ENCODE measurements around the gene TIMM50.
A peak's percentile ranks its signal among the peaks of the same experiment; 100 is the strongest.

The TIMM50 gene

GRCh38 chr19:39498798-39499642 is 18.4 kb downstream of the TIMM50 start, which contains the start of gene DLL3:
TSS of gene DLL3 (plus strand) at chr19:39498947. CDS start at chr19:39498975, 28 bp downstream.
- H3K36me3 Mint-ChIP-seq (ENCODE audit: insufficient read depth), result peaks cover 12% of the 10 kb centered on the region
- H3K27me3 Mint-ChIP-seq, result peaks cover 64 to 69% of the 10 kb centered on the region in 2 donors
- H3K4me1 Mint-ChIP-seq (ENCODE audit: low read depth in 2 of 2), result peaks cover 23 to 28% of the 10 kb centered on the region in 2 donors
- ATAC-seq (replicated peaks) (peak; percentile 2), DNase-seq (no peak)
- peak within 1 kb of the TSS; percentile 69 to 71 for H3K4me3 Mint-ChIP-seq
- no peak within 1 kb of the TSS for H3K27ac Mint-ChIP-seq
- no peaks in the 10 kb centered on the region for H3K9me3 Mint-ChIP-seq

DNA sequence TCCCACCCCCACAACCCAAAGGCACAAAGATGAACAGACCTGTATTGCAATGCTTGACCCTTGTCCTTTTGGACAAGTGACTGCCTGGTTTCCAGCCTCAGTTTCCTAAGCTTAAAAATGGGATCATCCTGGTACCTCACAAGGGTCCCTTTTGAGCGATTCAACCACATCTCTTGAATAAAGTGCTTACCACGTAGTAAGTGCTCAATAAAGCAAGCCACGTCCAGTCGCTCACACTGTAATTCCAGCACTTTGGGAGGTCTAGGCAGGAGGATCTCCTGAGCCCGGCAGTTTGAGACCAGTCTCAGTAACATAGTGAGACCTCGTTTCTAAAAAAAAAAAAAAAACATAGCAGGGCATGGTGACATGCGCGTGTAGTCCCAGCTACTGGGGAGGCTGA is 19.3 kb downstream of the TIMM50 start:
- peak overlapping the region; percentile 64 to 69 for H3K4me3 Mint-ChIP-seq
- no peak overlapping the region for H3K27ac Mint-ChIP-seq
- ATAC-seq (replicated peaks), result no peak
- no peak for DNase-seq
- peaks cover 12% of the 10 kb centered on the region for H3K36me3 Mint-ChIP-seq (ENCODE audit: insufficient read depth)
- peaks cover 25 to 28% of the 10 kb centered on the region in 2 donors for H3K4me1 Mint-ChIP-seq (ENCODE audit: low read depth in 2 of 2)
- H3K9me3 Mint-ChIP-seq, result no peaks in the 10 kb centered on the region
- H3K27me3 Mint-ChIP-seq, result peaks cover 73 to 78% of the 10 kb centered on the region in 2 donors

GRCh38 chr19:39500543-39500942 is 19.9 kb downstream of the TIMM50 start:
- Mint-ChIP-seq H3K27me3 (peaks cover 76 to 84% of the 10 kb centered on the region in 2 donors), H3K36me3 (ENCODE audit: insufficient read depth) (peaks cover 9% of the 10 kb centered on the region), H3K9me3 (no peaks in the 10 kb centered on the region), H3K27ac (no peak overlapping the region), H3K4me1 (ENCODE audit: low read depth in 2 of 2) (peaks cover 25 to 28% of the 10 kb centered on the region in 2 donors), H3K4me3 (peak overlapping the region in 1 of 2 donors; percentile 33)
- no peak for DNase-seq
- ATAC-seq (replicated peaks), result no peak

GRCh38 chr19:39501340-39501739 is 20.7 kb downstream of the TIMM50 start:
- ATAC-seq (replicated peaks) (no peak), DNase-seq (no peak)
- Mint-ChIP-seq H3K27ac (no peak overlapping the region), H3K4me3 (no peak overlapping the region), H3K4me1 (ENCODE audit: low read depth in 2 of 2) (peaks cover 26 to 29% of the 10 kb centered on the region in 2 donors), H3K36me3 (ENCODE audit: insufficient read depth) (peaks cover 17% of the 10 kb centered on the region), H3K27me3 (peaks cover 77 to 85% of the 10 kb centered on the region in 2 donors), H3K9me3 (no peaks in the 10 kb centered on the region)

- DNase-seq (peak; percentile 66 to 77 (median 74)), ATAC-seq (replicated peaks) (peak; percentile 66)
- H3K27me3 Mint-ChIP-seq, result peaks cover 76 to 90% of the 10 kb centered on the region in 2 donors
- peaks cover 18% of the 10 kb centered on the region for H3K36me3 Mint-ChIP-seq (ENCODE audit: insufficient read depth)
- no peaks in the 10 kb centered on the region for H3K9me3 Mint-ChIP-seq
- peaks cover 36 to 38% of the 10 kb centered on the region in 2 donors for H3K4me1 Mint-ChIP-seq (ENCODE audit: low read depth in 2 of 2)
- peak overlapping the region; percentile 36 to 44 for H3K4me3 Mint-ChIP-seq
- peak overlapping the region in 1 of 2 donors; percentile 81 for H3K27ac Mint-ChIP-seq
Measured at GRCh38 chr19:39502640-39503417, 22.2 kb downstream of the TIMM50 start.

DNA sequence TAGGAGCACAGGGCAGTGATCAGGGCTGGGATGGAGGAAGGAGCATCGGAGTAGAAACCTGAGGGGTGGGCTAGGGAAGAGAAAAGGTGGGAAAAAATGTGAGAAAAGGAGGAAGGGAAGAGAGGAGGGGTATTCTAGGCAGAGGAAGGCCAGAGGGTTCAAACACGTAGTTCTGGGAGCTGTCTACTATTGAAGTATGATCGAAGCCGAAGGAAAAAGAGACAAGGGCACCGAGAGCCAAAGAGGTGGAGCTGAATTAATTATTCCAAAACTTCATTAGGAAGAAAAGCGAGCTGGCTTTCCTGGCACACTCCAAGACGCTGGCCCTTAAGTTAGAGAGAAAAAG is 25.9 kb downstream of the TIMM50 start:
- Mint-ChIP-seq H3K27ac (no peak overlapping the region), H3K36me3 (ENCODE audit: insufficient read depth) (peaks cover 14% of the 10 kb centered on the region), H3K27me3 (peaks cover 62 to 70% of the 10 kb centered on the region in 2 donors), H3K9me3 (no peaks in the 10 kb centered on the region), H3K4me1 (ENCODE audit: low read depth in 2 of 2) (peaks cover 24 to 25% of the 10 kb centered on the region in 2 donors), H3K4me3 (peak overlapping the region; percentile 58 to 72)
- no peak for ATAC-seq (replicated peaks)
- no peak for DNase-seq

- Mint-ChIP-seq H3K4me1 (ENCODE audit: low read depth in 2 of 2) (peaks cover 24 to 25% of the 10 kb centered on the region in 2 donors), H3K9me3 (no peaks in the 10 kb centered on the region), H3K27ac (peak overlapping the region in 1 of 2 donors; percentile 26)
Measured at GRCh38 chr19:39506944-39507714, 26.5 kb downstream of the TIMM50 start.

DNA sequence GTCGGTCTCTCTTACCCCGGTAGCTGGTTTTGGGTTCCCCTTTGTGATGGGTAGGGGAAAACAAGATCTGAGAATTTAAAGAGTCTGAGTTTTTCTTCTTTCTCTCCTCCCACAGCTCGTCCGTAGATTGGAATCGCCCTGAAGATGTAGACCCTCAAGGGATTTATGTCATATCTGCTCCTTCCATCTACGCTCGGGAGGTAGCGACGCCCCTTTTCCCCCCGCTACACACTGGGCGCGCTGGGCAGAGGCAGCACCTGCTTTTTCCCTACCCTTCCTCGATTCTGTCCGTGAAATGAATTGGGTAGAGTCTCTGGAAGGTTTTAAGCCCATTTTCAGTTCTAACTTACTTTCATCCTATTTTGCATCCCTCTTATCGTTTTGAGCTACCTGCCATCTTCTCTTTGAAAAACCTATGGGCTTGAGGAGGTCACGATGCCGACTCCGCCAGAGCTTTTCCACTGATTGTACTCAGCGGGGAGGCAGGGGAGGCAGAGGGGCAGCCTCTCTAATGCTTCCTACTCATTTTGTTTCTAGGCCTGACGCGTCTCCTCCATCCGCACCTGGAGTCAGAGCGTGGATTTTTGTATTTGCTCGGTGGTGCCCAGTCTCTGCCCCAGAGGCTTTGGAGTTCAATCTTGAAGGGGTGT is 27.2 kb downstream of the TIMM50 start:
- Mint-ChIP-seq H3K4me3 (peak overlapping the region; percentile 55 to 80), H3K27me3 (peaks cover 60 to 78% of the 10 kb centered on the region in 2 donors), H3K4me1 (ENCODE audit: low read depth in 2 of 2) (peaks cover 24 to 25% of the 10 kb centered on the region in 2 donors), H3K27ac (peak overlapping the region in 1 of 2 donors; percentile 26), H3K36me3 (ENCODE audit: insufficient read depth) (peaks cover 14% of the 10 kb centered on the region), H3K9me3 (no peaks in the 10 kb centered on the region)
- ATAC-seq (replicated peaks), result no peak
- no peak for DNase-seq

More at GRCh38 chr19:39506944-39507714, 26.5 kb downstream of the TIMM50 start:
- H3K36me3 Mint-ChIP-seq (ENCODE audit: insufficient read depth), result peaks cover 14% of the 10 kb centered on the region
- DNase-seq (peak in 1 of 3 experiments; percentile 28), ATAC-seq (replicated peaks) (peak; percentile 69)
- H3K27me3 Mint-ChIP-seq, result peaks cover 59 to 71% of the 10 kb centered on the region in 2 donors
- H3K4me3 Mint-ChIP-seq, result peak overlapping the region; percentile 58 to 80

GRCh38 chr19:39508629-39509028 is 28.0 kb downstream of the TIMM50 start:
- DNase-seq (no peak), ATAC-seq (replicated peaks) (no peak)
- Mint-ChIP-seq H3K4me3 (no peak overlapping the region), H3K36me3 (ENCODE audit: insufficient read depth) (peaks cover 8% of the 10 kb centered on the region), H3K27ac (no peak overlapping the region), H3K27me3 (peaks cover 60 to 78% of the 10 kb centered on the region in 2 donors), H3K4me1 (ENCODE audit: low read depth in 2 of 2) (peaks cover 17 to 20% of the 10 kb centered on the region in 2 donors), H3K9me3 (no peaks in the 10 kb centered on the region)

DNA sequence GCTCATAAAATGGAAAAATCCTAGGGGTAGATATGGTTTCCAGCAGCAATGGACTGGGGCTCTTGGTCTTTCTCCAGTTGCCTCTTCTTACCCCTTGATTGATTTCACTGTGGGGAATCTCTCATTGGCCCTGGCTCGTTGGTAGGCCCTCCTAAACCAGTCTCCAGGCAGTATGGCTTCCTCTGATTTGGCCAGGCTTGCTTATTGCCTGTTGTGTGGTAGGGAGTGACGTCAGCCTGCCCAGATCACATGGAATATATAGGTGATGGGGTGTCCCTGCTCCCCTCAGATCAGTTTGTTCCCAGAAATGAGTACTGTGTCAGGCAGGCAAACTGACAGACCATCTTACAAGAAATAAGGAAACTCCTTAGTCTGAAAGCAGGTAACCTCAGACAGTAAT is 28.6 kb downstream of the TIMM50 start:
- H3K4me1 Mint-ChIP-seq (ENCODE audit: low read depth in 2 of 2), result peaks cover 14 to 15% of the 10 kb centered on the region in 2 donors
- H3K4me3 Mint-ChIP-seq, result no peak overlapping the region
- peaks cover 8% of the 10 kb centered on the region for H3K36me3 Mint-ChIP-seq (ENCODE audit: insufficient read depth)
- H3K27ac Mint-ChIP-seq, result no peak overlapping the region
- DNase-seq (no peak), ATAC-seq (replicated peaks) (no peak)
- peaks cover 60 to 78% of the 10 kb centered on the region in 2 donors for H3K27me3 Mint-ChIP-seq
- H3K9me3 Mint-ChIP-seq, result no peaks in the 10 kb centered on the region

GRCh38 chr19:39512988-39513387 is 32.4 kb downstream of the TIMM50 start:
- DNase-seq (no peak), ATAC-seq (replicated peaks) (no peak)
- H3K9me3 Mint-ChIP-seq, result no peaks in the 10 kb centered on the region
- no peak overlapping the region for H3K27ac Mint-ChIP-seq
- no peak overlapping the region for H3K4me3 Mint-ChIP-seq
- H3K36me3 Mint-ChIP-seq (ENCODE audit: insufficient read depth), result no peaks in the 10 kb centered on the region
- H3K4me1 Mint-ChIP-seq (ENCODE audit: low read depth in 2 of 2), result peaks cover 12 to 13% of the 10 kb centered on the region in 2 donors
- H3K27me3 Mint-ChIP-seq, result peaks cover 57 to 78% of the 10 kb centered on the region in 2 donors

- Mint-ChIP-seq H3K36me3 (ENCODE audit: insufficient read depth) (peaks cover 4% of the 10 kb centered on the region), H3K9me3 (no peaks in the 10 kb centered on the region), H3K4me1 (ENCODE audit: low read depth in 2 of 2) (peaks cover 9 to 10% of the 10 kb centered on the region in 2 donors), H3K27me3 (peaks cover 42 to 73% of the 10 kb centered on the region in 2 donors), H3K27ac (no peak within 1 kb of the TSS), H3K4me3 (peak within 1 kb of the TSS; percentile 53 to 79)
- DNase-seq (no peak), ATAC-seq (replicated peaks) (peak; percentile 63)
Measured at GRCh38 chr19:39514840-39515550, 34.4 kb downstream of the TIMM50 start, which contains the start of gene SELENOV. TSS of gene SELENOV (plus strand) at chr19:39515139. CDS start at chr19:39515213, 74 bp downstream.
